ENCODE data around the gene PRICKLE4.
A peak's percentile ranks its signal among the peaks of the same experiment; 100 is the strongest.

DNA sequence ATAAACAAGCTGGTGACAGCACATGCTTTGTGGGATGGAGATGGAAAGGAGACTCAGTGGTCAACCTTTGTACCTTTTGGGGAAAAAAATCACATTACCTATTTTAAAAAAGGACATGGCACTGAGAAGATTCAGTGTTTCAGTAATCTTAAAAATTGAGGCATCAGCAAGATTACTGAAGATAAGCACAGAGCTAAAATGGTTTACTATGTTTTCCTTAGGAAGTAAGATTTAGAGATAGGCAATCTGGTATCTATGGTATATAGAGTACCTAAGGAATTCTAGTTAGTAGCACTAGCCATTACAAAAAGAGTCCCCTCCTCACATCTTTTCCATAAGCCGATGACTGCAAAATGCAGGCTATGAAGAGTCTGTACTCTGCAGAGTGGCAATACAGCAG lies 42.6 kb downstream of the PRICKLE4 start:
- no peak for TF ChIP-seq CTCF (IDR thresholded peaks at IDR 0.05; ENCODE audit: poor library complexity, severe bottlenecking)
- TF ChIP-seq EP300 (conservative IDR thresholded peaks at IDR 0.05; ENCODE audit: poor library complexity, severe bottlenecking) = peak; percentile 64
- TF ChIP-seq SMC3 (conservative IDR thresholded peaks at IDR 0.05; ENCODE audit: poor library complexity) = no peak
- TF ChIP-seq POLR2AphosphoS5 (IDR thresholded peaks at IDR 0.05) = peak; percentile 29
- TF ChIP-seq MXI1 (conservative IDR thresholded peaks at IDR 0.05; ENCODE audit: poor library complexity, severe bottlenecking) = no peak
- TF ChIP-seq EZH2 (IDR thresholded peaks at IDR 0.05; ENCODE audit: borderline replicate concordance, insufficient read depth, low read length, poor library complexity, severe bottlenecking) = no peak
- TF ChIP-seq, protein P1, sequence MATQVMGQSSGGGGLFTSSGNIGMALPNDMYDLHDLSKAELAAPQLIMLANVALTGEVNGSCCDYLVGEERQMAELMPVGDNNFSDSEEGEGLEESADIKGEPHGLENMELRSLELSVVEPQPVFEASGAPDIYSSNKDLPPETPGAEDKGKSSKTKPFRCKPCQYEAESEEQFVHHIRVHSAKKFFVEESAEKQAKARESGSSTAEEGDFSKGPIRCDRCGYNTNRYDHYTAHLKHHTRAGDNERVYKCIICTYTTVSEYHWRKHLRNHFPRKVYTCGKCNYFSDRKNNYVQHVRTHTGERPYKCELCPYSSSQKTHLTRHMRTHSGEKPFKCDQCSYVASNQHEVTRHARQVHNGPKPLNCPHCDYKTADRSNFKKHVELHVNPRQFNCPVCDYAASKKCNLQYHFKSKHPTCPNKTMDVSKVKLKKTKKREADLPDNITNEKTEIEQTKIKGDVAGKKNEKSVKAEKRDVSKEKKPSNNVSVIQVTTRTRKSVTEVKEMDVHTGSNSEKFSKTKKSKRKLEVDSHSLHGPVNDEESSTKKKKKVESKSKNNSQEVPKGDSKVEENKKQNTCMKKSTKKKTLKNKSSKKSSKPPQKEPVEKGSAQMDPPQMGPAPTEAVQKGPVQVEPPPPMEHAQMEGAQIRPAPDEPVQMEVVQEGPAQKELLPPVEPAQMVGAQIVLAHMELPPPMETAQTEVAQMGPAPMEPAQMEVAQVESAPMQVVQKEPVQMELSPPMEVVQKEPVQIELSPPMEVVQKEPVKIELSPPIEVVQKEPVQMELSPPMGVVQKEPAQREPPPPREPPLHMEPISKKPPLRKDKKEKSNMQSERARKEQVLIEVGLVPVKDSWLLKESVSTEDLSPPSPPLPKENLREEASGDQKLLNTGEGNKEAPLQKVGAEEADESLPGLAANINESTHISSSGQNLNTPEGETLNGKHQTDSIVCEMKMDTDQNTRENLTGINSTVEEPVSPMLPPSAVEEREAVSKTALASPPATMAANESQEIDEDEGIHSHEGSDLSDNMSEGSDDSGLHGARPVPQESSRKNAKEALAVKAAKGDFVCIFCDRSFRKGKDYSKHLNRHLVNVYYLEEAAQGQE (IDR thresholded peaks at IDR 0.05; ENCODE audit: borderline replicate concordance) = no peak
- TF ChIP-seq TAF1 (IDR thresholded peaks at IDR 0.05; ENCODE audit: low read depth) = no peak
